NT2/D1 (cell line): ENCODE measurements around the gene LYSMD1.

ENCODE experiments used
- DNase-seq: peaks from one replicate; pipeline ENCODE4 v3.0.0-alpha.2; 2011; ENCODE audit warnings: low read depth, low spot score
- H3K27me3 ChIP-seq: 2 replicates; pipeline ENCODE4 v1.6.0; 2011; ENCODE audit warnings: mild to moderate bottlenecking; ENCODE audit not compliant: insufficient read length, insufficient read depth
- H3K36me3 ChIP-seq: 2 replicates; pipeline ENCODE4 v1.6.1; 2011; ENCODE audit warnings: mild to moderate bottlenecking, low read length, mixed read lengths; ENCODE audit not compliant: insufficient read depth, insufficient read length
- H3K4me1 ChIP-seq: 2 replicates; pipeline ENCODE4 v1.5.1; 2011; ENCODE audit not compliant: insufficient read depth, insufficient read length
- H3K4me3 ChIP-seq: 2 replicates; pipeline ENCODE4 v1.5.1; 2011; ENCODE audit warnings: low read depth; ENCODE audit not compliant: insufficient read length
- H3K9ac ChIP-seq: 2 replicates; pipeline ENCODE4 v1.6.0; 2011; ENCODE audit warnings: low read depth; ENCODE audit not compliant: insufficient read length
- H3K9me3 ChIP-seq: 2 replicates; pipeline ENCODE4 v1.5.1; 2011; ENCODE audit warnings: mild to moderate bottlenecking, low read length; ENCODE audit not compliant: insufficient read depth
- SUZ12 ChIP-seq: IDR thresholded peaks from 2 replicates; pipeline ENCODE4 v1.6.1; 2011; ENCODE audit not compliant: insufficient read length, insufficient read depth; ENCODE audit errors: extremely low read depth
- YY1 ChIP-seq: IDR thresholded peaks from 2 replicates; pipeline ENCODE4 v1.6.1; 2011; ENCODE audit not compliant: insufficient read length, insufficient read depth
- ZNF274 ChIP-seq: IDR thresholded peaks from 2 replicates; pipeline ENCODE4 v1.6.1; 2011; ENCODE audit warnings: mild to moderate bottlenecking, low read depth, low read length

The LYSMD1 gene

GRCh38 chr1:151158326-151158725 lies 7.4 kb downstream of the LYSMD1 start:
- no peak for DNase-seq
- no peaks in the 10 kb centered on the region for H3K27me3 ChIP-seq
- H3K9ac ChIP-seq: no peak overlapping the region
- H3K9me3 ChIP-seq: no peaks in the 10 kb centered on the region
- H3K4me1 ChIP-seq: peaks cover 8% of the 10 kb centered on the region
- TF ChIP-seq YY1 (no peak), ZNF274 (no peak), SUZ12 (no peak)
- no peak overlapping the region for H3K4me3 ChIP-seq
- H3K36me3 ChIP-seq: peaks cover 51% of the 10 kb centered on the region

DNA sequence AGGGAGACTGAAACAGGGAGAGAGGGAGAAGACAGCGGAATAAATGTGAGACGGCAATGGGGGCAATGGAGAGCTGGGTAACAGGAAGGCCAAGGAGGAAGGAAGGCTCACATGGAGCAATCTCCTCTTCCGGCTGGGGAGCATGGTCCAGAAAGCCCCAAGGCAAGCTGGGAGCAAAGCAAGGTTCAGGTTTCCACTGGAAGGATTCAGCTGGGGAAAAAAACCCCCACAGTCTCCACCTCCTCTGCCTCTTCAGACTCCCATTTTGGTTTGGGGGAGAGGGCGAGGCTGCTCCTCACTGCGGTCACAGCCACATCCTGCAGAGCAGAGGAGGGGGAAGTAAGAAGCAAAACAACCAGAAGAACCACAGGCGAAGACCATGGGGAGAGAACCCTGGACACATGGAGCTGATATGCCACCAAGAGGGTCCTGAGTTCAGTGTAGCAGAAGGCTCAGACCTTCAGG lies 8.6 kb downstream of the LYSMD1 start:
- TF ChIP-seq YY1: no peak
- TF ChIP-seq ZNF274: no peak
- no peak for TF ChIP-seq SUZ12
- Histone ChIP-seq H3K27me3 (no peaks in the 10 kb centered on the region), H3K4me1 (peaks cover 8% of the 10 kb centered on the region), H3K9ac (no peak overlapping the region), H3K9me3 (no peaks in the 10 kb centered on the region), H3K36me3 (peaks cover 49% of the 10 kb centered on the region), H3K4me3 (no peak overlapping the region)
- DNase-seq: no peak

GRCh38 chr1:151156515-151156819 lies 9.2 kb downstream of the LYSMD1 start, which contains the start of gene TNFAIP8L2:
TNFAIP8L2 (plus strand) TSS chr1:151156649; CDS start chr1:151158698, 2,049 bp downstream.
- TF ChIP-seq ZNF274 (no peak), YY1 (no peak), SUZ12 (no peak)
- H3K4me1 ChIP-seq: peaks cover 8% of the 10 kb centered on the region
- no peak within 1 kb of the TSS for H3K9ac ChIP-seq
- no peak within 1 kb of the TSS for H3K4me3 ChIP-seq
- H3K27me3 ChIP-seq: no peaks in the 10 kb centered on the region
- H3K9me3 ChIP-seq: no peaks in the 10 kb centered on the region
- DNase-seq: no peak
- H3K36me3 ChIP-seq: peaks cover 43% of the 10 kb centered on the region

GRCh38 chr1:151147665-151148064 lies 18.0 kb downstream of the LYSMD1 start:
- no peak for TF ChIP-seq SUZ12
- no peak for TF ChIP-seq ZNF274
- TF ChIP-seq YY1: no peak
- Histone ChIP-seq H3K4me1 (peaks cover 30% of the 10 kb centered on the region), H3K9ac (no peak overlapping the region), H3K27me3 (peaks cover 10% of the 10 kb centered on the region), H3K4me3 (no peak overlapping the region), H3K36me3 (peaks cover 1% of the 10 kb centered on the region), H3K9me3 (no peaks in the 10 kb centered on the region)
- no peak for DNase-seq

DNA sequence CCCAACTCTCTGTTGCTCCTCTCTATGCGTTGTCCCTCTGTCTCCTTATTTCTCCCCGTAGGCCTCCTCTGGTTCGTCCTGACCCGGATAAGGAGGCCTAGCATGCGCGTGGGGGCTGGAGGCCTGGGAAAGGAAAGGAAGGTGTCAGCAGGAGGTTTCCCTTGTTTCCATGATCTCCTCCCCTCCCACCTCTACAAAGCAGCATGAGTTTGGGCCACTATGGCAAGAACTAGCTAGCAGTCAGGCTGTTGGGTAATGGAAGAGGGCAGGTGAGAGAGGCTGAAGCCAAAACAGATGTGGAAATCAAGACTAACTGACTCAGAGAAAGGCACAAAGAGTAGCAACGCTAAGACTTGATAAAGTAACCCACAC lies 18.6 kb downstream of the LYSMD1 start:
- no peak for DNase-seq
- peak overlapping the region; percentile 46 for H3K4me3 ChIP-seq
- H3K9me3 ChIP-seq: no peaks in the 10 kb centered on the region
- H3K9ac ChIP-seq: peak overlapping the region; percentile 59
- no peak for TF ChIP-seq ZNF274
- TF ChIP-seq YY1: no peak
- no peak for TF ChIP-seq SUZ12
- H3K36me3 ChIP-seq: peaks cover 7% of the 10 kb centered on the region
- H3K4me1 ChIP-seq: peaks cover 30% of the 10 kb centered on the region
- peaks cover 10% of the 10 kb centered on the region for H3K27me3 ChIP-seq

DNA sequence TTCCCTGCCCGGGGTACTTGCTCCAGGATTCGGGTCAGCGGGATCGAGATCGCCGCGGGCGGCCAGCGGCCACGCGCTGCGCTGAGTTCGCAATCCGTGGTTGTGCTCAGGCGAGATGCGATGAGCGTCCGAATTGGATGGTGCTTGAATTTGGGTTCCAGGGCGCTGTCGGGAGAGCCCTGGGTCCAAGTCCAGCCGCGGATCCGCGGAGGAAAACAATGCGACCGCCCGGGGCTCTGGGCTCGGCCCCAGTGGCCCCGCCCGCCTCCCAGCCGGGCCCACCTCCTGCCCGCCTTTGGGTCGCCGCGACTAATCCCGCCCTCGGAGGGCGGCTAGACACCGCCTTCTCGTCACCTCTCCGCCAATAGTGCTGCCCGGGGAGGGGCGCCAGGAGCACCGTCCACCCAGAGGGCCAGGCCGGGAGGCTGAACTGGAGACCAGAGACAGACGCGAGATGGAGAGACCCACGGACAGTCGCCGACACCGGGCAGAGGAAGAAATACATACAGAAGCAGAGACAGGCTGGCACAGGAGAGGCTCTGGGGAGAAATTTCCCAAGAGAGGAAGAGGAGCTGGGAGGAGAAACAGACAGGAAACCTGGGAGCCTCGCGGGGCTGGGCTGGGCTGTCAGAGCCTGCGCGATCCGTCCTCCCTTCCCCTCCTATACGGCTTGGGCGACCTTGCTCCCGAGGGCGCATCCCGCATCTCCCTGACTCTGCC lies 19.1 kb downstream of the LYSMD1 start, which contains the start of gene SEMA6C:
Gene SEMA6C, minus strand, starts transcription at position 220 of the 720 bp plus-strand sequence. CDS start 4,010 bp downstream, outside the sequence.
- Histone ChIP-seq H3K27me3 (peaks cover 10% of the 10 kb centered on the region), H3K4me1 (peaks cover 30% of the 10 kb centered on the region), H3K9me3 (no peaks in the 10 kb centered on the region), H3K36me3 (peaks cover 8% of the 10 kb centered on the region), H3K9ac (peak within 1 kb of the TSS; percentile 89), H3K4me3 (peak within 1 kb of the TSS; percentile 82)
- no peak for TF ChIP-seq SUZ12
- TF ChIP-seq ZNF274: no peak
- TF ChIP-seq YY1: no peak
- peak; percentile 91 for DNase-seq

DNA sequence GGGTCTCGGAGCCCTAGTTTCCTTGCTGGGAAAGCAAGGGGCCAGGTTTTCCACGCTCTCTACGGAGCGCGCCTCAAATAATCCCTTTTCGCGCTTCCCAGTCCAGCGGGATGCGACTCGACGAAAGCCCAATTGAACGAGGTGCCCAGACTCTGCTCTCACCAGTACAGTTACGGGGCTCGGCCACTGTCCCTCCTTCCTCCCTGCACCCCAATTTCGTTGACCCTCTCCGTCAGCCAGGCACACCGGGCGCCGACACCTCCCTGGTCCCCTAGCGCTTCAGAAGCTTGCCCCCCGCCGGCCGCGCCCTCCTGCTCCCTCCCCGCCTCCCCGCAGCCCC lies 19.7 kb downstream of the LYSMD1 start:
- Histone ChIP-seq H3K9me3 (no peaks in the 10 kb centered on the region), H3K4me3 (peak overlapping the region; percentile 82), H3K9ac (peak overlapping the region; percentile 89), H3K4me1 (peaks cover 30% of the 10 kb centered on the region), H3K27me3 (peaks cover 10% of the 10 kb centered on the region), H3K36me3 (peaks cover 8% of the 10 kb centered on the region)
- no peak for DNase-seq
- TF ChIP-seq YY1 (no peak), SUZ12 (no peak), ZNF274 (no peak)
